PC-9 (cell line): ENCODE results near the gene SNAP91. TPM values are rescaled to one million over a fixed set of nuclear protein-coding genes. Genes with fewer than 3 reads are reported as not detected.

Experiments used
- BruUV-seq: library from RNA; stranded (reverse); fragments of 400-500 nt; replicated peaks from 2 replicates; lab custom pipeline; 2021; lab: Mats Ljungman, UMichigan
- CTCF ChIA-PET: fragments of 300-600 bp; sonication (Branson Sonifier 250); formaldehyde crosslinking; loops from one replicate; lab custom pipeline; 2022; ENCODE audit warnings: antibody characterized with exemption; lab: Charles Lee
- POLR2A ChIA-PET: fragments of 300-600 bp; sonication (Branson Sonifier 250); formaldehyde crosslinking; loops from one replicate; lab custom pipeline; 2022; ENCODE audit warnings: antibody characterized with exemption; ENCODE audit not compliant: unreplicated experiment; lab: Charles Lee
- DNase-seq, 2 experiments: peaks; one replicate each; pipeline versions ENCODE4 v3.0.0 to v3.0.0-alpha.2; 2015 to 2022; ENCODE audit warnings: mixed read lengths in 1 of 2
- H2AFZ ChIP-seq: fragments of 200-600 bp; sonication (generic); 2 replicates; pipeline ENCODE4 v1.8.1; 2017; ENCODE audit warnings: antibody characterized with exemption
- H3F3A ChIP-seq: fragments of 200-600 bp; sonication (generic); 2 replicates; pipeline ENCODE4 v1.8.1; 2017; ENCODE audit warnings: antibody characterized with exemption, mild to moderate bottlenecking, low read depth; ENCODE audit not compliant: insufficient read depth
- H3K27ac ChIP-seq: fragments of 200-600 bp; sonication (generic); 2 replicates; pipeline ENCODE4 v1.6.1; 2016; ENCODE audit warnings: mixed run types
- H3K27me3 ChIP-seq: fragments of 200-600 bp; sonication (generic); 2 replicates; pipeline ENCODE4 v1.6.1; 2016; ENCODE audit warnings: low read depth, mixed run types; ENCODE audit not compliant: insufficient read depth
- H3K36me3 ChIP-seq: fragments of 200-600 bp; sonication (generic); 2 replicates; pipeline ENCODE4 v1.6.1; 2016; ENCODE audit warnings: low read depth, mixed run types
- H3K4me1 ChIP-seq: fragments of 200-600 bp; sonication (generic); replicated peaks from 2 replicates; pipeline ENCODE4 v1.6.1; 2016; ENCODE audit warnings: mixed run types; ENCODE audit not compliant: insufficient read depth
- H3K4me2 ChIP-seq: fragments of 200-600 bp; sonication (generic); 2 replicates; pipeline ENCODE4 v1.6.1; 2017; ENCODE audit warnings: mixed run types
- H3K4me3 ChIP-seq: fragments of 200-600 bp; sonication (generic); 2 replicates; pipeline ENCODE4 v1.6.1; 2016; ENCODE audit warnings: mixed run types
- H3K79me2 ChIP-seq: fragments of 200-600 bp; sonication (generic); 2 replicates; pipeline ENCODE4 v1.6.1; 2017; ENCODE audit warnings: low read depth, mixed run types
- H3K9me2 ChIP-seq: fragments of 200-600 bp; sonication (generic); 2 replicates; pipeline ENCODE4 v1.8.1; 2017; ENCODE audit warnings: mild to moderate bottlenecking; ENCODE audit not compliant: insufficient read depth
- H3K9me3 ChIP-seq: fragments of 200-600 bp; sonication (generic); 2 replicates; pipeline ENCODE4 v1.8.1; 2016; ENCODE audit warnings: low read depth; ENCODE audit not compliant: insufficient read depth
- H4K20me1 ChIP-seq: fragments of 200-600 bp; sonication (generic); 2 replicates; pipeline ENCODE4 v1.8.1; 2017; ENCODE audit not compliant: insufficient read depth
- CTCF ChIP-seq: fragments of 200-600 bp; sonication (generic); conservative IDR thresholded peaks from 2 replicates; pipeline ENCODE4 v1.6.1; 2017; ENCODE audit warnings: mixed run types, antibody characterized with exemption, mild to moderate bottlenecking, moderate library complexity
- EZH2 ChIP-seq: fragments of 200-600 bp; sonication (generic); IDR thresholded peaks from 2 replicates; pipeline ENCODE4 v1.8.0; 2017; ENCODE audit warnings: antibody characterized with exemption, low read depth
- intact Hi-C: fragments of 100-400 bp; cut with micrococcal nuclease; formaldehyde crosslinking; loops from one replicate; pipeline ENCODE4 v1.10.0; 2022; ENCODE audit not compliant: unreplicated experiment
- total RNA-seq: library from RNA; stranded (reverse); gene quantifications from 2 replicates; pipeline ENCODE4 v1.2.3, GENCODE V29; 2021

Gene SNAP91
- total RNA-seq, 1 experiment from 2014 or later = not detected

DNA sequence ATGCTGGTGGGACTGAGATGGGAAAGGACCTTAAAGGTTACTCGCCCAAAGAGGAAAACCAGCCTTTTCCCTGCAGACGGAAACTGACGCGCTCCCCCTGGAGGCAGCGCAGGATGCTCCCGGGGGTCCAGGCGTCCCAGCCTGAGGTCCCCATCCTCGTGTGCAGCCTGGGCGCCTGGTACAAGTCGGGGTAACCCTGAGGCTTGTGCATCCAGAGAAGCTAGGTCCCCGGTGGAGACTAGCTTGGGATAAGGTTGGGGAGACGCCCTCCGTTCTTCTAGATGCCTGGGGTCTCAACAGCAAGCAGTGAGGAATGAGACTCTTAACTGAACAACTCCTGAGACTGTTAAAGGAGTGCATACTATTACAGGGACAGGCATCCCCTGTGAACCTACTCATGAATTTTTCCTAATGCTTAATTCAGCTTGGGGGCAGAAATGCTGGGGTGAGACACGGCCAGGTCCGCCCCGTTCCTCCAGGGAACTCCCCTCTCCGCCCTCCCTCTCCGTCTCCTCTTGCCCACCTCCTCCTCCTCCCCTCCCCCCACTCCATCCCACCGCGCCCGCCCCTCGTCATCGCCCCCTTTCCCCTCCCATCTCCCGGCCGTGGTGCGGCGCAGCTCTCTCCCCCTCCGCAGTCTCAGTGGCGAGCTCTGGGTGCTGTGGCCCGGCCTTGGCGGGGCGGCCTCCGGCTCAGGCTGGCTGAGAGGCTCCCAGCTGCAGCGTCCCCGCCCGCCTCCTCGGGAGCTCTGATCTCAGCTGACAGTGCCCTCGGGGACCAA lies 196.8 kb downstream of the SNAP91 start, which contains the start of gene PRSS35:
PRSS35 (plus strand) TSS at position 634 of the 781 bp plus-strand sequence. CDS start 10,908 bp downstream, outside the sequence.
- no peaks in the 10 kb centered on the region for H3K79me2 ChIP-seq
- BruUV-seq = no TSS peak
- peak within 1 kb of the TSS; percentile 53 for H3K4me3 ChIP-seq
- TF ChIP-seq CTCF (peak; percentile 66), EZH2 (no peak)
- ChIA-PET POLR2A (no interaction called here), CTCF (interaction anchor here (0.6 to 3.3 kb wide), 8 partner anchors 24 to 446 kb away, joined by 3 to 22 read pairs (median 10); partner anchors contain the start of genes DOP1A and UBE3D)
- DNase-seq = peak in 1 of 2 experiments; percentile 59
- no peaks in the 10 kb centered on the region for H4K20me1 ChIP-seq
- no peaks in the 10 kb centered on the region for H3K9me2 ChIP-seq
- H3K27me3 ChIP-seq = no peaks in the 10 kb centered on the region
- no peaks in the 10 kb centered on the region for H3F3A ChIP-seq
- intact Hi-C loops = loop anchor here (1.0 to 5.0 kb wide), 4 partner anchors 80 to 1265 kb away; partner anchors contain the start of genes IBTK and ME1
- H3K27ac ChIP-seq = no peak within 1 kb of the TSS
- no peaks in the 10 kb centered on the region for H3K9me3 ChIP-seq
- no peaks in the 10 kb centered on the region for H3K36me3 ChIP-seq
- peak within 1 kb of the TSS; percentile 71 for H2AFZ ChIP-seq
- H3K4me2 ChIP-seq = peak within 1 kb of the TSS; percentile 80
- H3K4me1 ChIP-seq = no peaks in the 10 kb centered on the region

- Histone ChIP-seq H3K9me3 (no peaks in the 10 kb centered on the region), H3K4me1 (no peaks in the 10 kb centered on the region), H3K9me2 (no peaks in the 10 kb centered on the region), H3K27ac (no peak overlapping the region), H2AFZ (no peak overlapping the region; the same call in 1 of the 2 replicates), H3K36me3 (no peaks in the 10 kb centered on the region), H3K4me3 (no peak overlapping the region), H3K27me3 (no peaks in the 10 kb centered on the region), H4K20me1 (no peaks in the 10 kb centered on the region), H3K79me2 (no peaks in the 10 kb centered on the region), H3K4me2 (peak overlapping the region; percentile 80), H3F3A (no peaks in the 10 kb centered on the region)
- ChIA-PET CTCF (interaction anchor here (0.5 to 1.9 kb wide), 2 partner anchors 9 to 444 kb away, joined by 3 to 9 read pairs; partner anchors contain the start of gene DOP1A), POLR2A (no interaction called here)
- no peak for DNase-seq
- no TSS peak for BruUV-seq
- intact Hi-C loops = loop anchor here (5.0 kb wide), 2 partner anchors 79 to 1264 kb away; partner anchors contain the start of genes IBTK and ME1
- TF ChIP-seq EZH2 = no peak
- TF ChIP-seq CTCF = no peak
These were observed 197.6 kb downstream of the SNAP91 start for GRCh38 chr6:83511266-83511665.

DNA sequence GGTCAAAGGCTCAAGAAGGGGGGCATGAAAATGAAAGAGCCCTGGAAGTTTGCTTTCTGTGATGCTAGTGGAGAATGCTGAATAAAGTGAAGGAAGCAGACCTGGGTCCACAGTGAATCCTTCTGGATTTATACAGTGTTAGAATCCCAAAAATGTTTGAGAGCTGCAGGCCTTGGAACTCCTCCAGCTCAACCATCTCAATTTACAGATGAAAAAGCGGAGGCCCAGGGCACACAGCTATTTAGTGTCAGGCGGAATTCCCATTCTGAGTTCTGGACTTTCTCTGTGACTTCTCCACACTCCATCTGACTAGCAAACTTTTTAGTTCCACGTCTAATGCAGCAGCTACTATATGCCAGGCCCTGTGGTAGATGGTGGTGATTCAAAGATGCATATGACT lies 198.1 kb downstream of the SNAP91 start:
- intact Hi-C loops = loop anchor here (5.0 kb wide), 2 partner anchors 78 to 1263 kb away; partner anchors contain the start of genes IBTK and ME1
- Histone ChIP-seq H3K4me1 (no peaks in the 10 kb centered on the region), H3K4me2 (no peak overlapping the region), H2AFZ (no peak overlapping the region), H3K36me3 (no peaks in the 10 kb centered on the region), H3K9me3 (no peaks in the 10 kb centered on the region), H3K9me2 (no peaks in the 10 kb centered on the region), H3F3A (no peaks in the 10 kb centered on the region), H3K4me3 (no peak overlapping the region), H3K27me3 (no peaks in the 10 kb centered on the region), H3K27ac (no peak overlapping the region), H3K79me2 (no peaks in the 10 kb centered on the region), H4K20me1 (no peaks in the 10 kb centered on the region)
- no peak for DNase-seq
- ChIA-PET POLR2A (no interaction called here), CTCF (no interaction called here)
- TF ChIP-seq EZH2 (no peak), CTCF (no peak)
- BruUV-seq = no TSS peak
